ENCODE measurements around the gene TMEM233.

TMEM233 gene

GRCh38 chr12:119598159-119598558 lies 4.6 kb downstream of the TMEM233 start:
- Histone ChIP-seq H3K27ac (no peak overlapping the region), H3K9me3 (ENCODE audit: severe bottlenecking) (no peaks in the 10 kb centered on the region), H3K4me3 (ENCODE audit: low read depth, low read length) (no peak overlapping the region), H3K27me3 (ENCODE audit: insufficient read depth, low read depth, severe bottlenecking) (peaks cover 10% of the 10 kb centered on the region), H3K36me3 (no peaks in the 10 kb centered on the region)
- no peak for DNase-seq
- no peak for TF ChIP-seq CTCF (IDR thresholded peaks at IDR 0.05; ENCODE audit: low read depth, low read length)

DNA sequence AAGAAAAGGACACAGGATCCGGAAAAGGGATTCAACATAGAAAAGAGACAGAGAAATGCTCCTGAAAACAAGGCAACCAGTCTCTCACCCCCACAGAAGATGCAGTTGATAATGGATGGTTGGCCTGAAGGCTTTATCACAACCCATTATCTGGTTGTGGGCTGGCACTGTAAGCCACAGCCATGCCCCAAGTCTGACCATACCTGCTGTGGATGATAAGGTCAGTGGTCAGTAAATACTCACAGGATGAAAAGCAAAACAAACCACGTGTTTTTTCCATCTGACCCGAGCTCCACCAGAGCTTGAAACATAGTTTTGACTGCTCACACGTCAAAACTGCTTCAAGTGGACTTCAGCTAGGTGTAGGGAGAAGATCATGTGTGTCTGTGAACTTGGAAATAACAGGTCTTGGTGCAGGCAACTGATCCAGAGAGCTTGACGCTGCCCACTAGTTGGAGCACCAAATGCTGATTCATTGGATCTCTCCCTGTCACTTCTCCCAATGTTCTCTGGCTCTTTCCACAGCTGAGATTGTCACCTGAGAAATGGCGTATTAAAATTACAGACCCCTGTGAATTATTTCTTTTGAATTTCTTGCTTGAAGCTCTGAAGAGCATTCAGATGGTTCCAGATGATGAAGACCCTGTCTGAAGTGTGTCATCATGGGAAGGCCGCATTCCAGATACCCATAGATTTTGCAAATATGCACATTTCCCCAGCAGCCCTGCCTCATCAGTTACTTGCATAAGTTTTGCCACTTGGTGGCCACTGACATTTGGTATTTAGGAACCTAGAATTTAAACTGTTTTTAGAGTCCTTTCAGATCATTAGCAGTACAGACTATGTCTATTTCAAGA lies 8.5 kb downstream of the TMEM233 start:
- Histone ChIP-seq H3K27ac (no peak overlapping the region), H3K4me3 (ENCODE audit: low read depth, low read length) (no peak overlapping the region), H3K27me3 (ENCODE audit: insufficient read depth, low read depth, severe bottlenecking) (no peaks in the 10 kb centered on the region), H3K36me3 (no peaks in the 10 kb centered on the region), H3K9me3 (ENCODE audit: severe bottlenecking) (no peaks in the 10 kb centered on the region)
- DNase-seq, result no peak
- TF ChIP-seq CTCF (IDR thresholded peaks at IDR 0.05; ENCODE audit: low read depth, low read length), result no peak

DNA sequence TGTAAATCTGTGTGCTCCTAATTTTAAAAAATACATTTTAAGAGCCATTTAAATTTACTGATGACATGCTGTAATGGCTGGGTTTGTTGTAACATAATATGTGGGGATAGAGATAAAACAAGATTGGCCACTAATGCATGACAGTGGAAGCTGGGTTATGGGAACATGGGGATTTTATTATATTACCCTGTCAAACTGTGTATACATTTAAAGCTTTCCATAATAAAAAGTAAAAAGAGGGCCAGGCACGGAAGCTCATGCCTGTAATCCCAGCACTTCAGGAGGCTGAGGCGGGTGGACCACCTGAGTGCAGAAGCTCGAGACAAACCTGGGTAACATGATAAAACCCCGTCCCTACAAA lies 9.1 kb downstream of the TMEM233 start:
- H3K27me3 ChIP-seq (ENCODE audit: insufficient read depth, low read depth, severe bottlenecking), result no peaks in the 10 kb centered on the region
- TF ChIP-seq CTCF (IDR thresholded peaks at IDR 0.05; ENCODE audit: low read depth, low read length), result no peak
- DNase-seq, result no peak
- no peaks in the 10 kb centered on the region for H3K9me3 ChIP-seq (ENCODE audit: severe bottlenecking)
- no peak overlapping the region for H3K27ac ChIP-seq
- H3K36me3 ChIP-seq, result no peaks in the 10 kb centered on the region
- no peak overlapping the region for H3K4me3 ChIP-seq (ENCODE audit: low read depth, low read length)

DNA sequence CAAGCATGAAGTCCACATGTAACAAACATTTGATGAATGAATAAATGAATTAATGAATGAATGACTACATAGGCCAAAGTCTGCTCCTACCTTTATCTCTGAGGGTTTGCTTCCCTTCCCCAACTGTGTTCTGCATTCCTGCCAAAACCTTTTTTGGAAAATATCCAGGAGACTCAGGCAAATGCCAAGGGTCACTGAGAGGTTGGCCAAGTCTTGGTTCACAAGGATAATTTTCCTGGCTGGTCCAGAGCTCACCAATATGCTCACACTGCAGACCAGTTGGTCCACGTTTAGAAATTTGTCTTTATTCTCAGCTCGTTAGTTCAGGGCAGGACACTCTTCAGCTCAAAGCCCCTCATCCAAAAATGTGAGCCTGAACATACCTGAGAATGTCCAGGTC lies 10.2 kb downstream of the TMEM233 start:
- Histone ChIP-seq H3K27me3 (ENCODE audit: insufficient read depth, low read depth, severe bottlenecking) (no peaks in the 10 kb centered on the region), H3K36me3 (no peaks in the 10 kb centered on the region), H3K27ac (no peak overlapping the region), H3K4me3 (ENCODE audit: low read depth, low read length) (no peak overlapping the region), H3K9me3 (ENCODE audit: severe bottlenecking) (no peaks in the 10 kb centered on the region)
- no peak for DNase-seq
- no peak for TF ChIP-seq CTCF (IDR thresholded peaks at IDR 0.05; ENCODE audit: low read depth, low read length)

DNA sequence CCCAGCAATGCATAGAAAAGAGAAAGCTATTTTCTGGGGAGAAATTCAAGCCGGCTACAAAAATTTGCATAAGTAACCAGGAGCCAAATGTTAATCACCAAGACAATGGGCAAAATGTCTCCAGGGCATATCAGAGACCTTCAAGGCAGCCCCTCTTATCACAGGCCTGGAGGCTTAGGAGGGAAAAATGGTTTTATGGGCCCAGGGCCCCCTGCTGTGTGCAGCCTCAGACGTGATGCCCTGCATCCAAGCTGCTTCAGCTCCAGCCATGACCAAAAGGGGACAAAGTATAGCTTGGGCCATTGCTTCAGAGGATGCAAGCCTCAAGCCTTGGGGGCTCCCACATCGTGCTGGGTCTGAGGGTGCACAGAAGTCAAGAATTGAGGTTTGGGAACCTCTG lies 15.8 kb downstream of the TMEM233 start:
- DNase-seq, result no peak
- H3K4me3 ChIP-seq (ENCODE audit: low read depth, low read length), result no peak overlapping the region
- H3K9me3 ChIP-seq (ENCODE audit: severe bottlenecking), result peaks cover 6% of the 10 kb centered on the region
- H3K27me3 ChIP-seq (ENCODE audit: insufficient read depth, low read depth, severe bottlenecking), result no peaks in the 10 kb centered on the region
- TF ChIP-seq CTCF (IDR thresholded peaks at IDR 0.05; ENCODE audit: low read depth, low read length), result no peak
- H3K36me3 ChIP-seq, result no peaks in the 10 kb centered on the region
- no peak overlapping the region for H3K27ac ChIP-seq
